Mesendoderm (in vitro differentiated cells): ENCODE measurements around the gene RNF213.

Experiments
- DNase-seq: peaks from one replicate; pipeline ENCODE4 v3.0.0; 2013
- H2AK5ac ChIP-seq: 2 replicates; pipeline ENCODE4 v1.6.1; 2013; ENCODE audit warnings: low read length, inconsistent platforms
- H2BK120ac ChIP-seq: 2 replicates; pipeline ENCODE4 v1.6.1; 2013; ENCODE audit warnings: low read depth, mild to moderate bottlenecking, low read length, moderate library complexity, mixed read lengths
- H2BK15ac ChIP-seq: replicated peaks from 2 replicates; pipeline ENCODE4 v1.6.1; 2013; ENCODE audit warnings: low read depth, mild to moderate bottlenecking, moderate library complexity
- H2BK5ac ChIP-seq: 2 replicates; pipeline ENCODE4 v1.6.1; 2013; ENCODE audit warnings: low read length, inconsistent platforms
- H3K18ac ChIP-seq: 2 replicates; pipeline ENCODE4 v1.6.1; 2013; ENCODE audit warnings: mild to moderate bottlenecking, low read length, mixed read lengths
- H3K23ac ChIP-seq: one replicate; pipeline ENCODE4 v1.6.1; 2013; ENCODE audit warnings: low read length
- H3K27ac ChIP-seq: 2 replicates; pipeline ENCODE4 v1.5.1; 2013; ENCODE audit warnings: low read depth, mild to moderate bottlenecking, inconsistent platforms, low read length, moderate library complexity
- H3K27me3 ChIP-seq: 2 replicates; pipeline ENCODE4 v1.6.1; 2013; ENCODE audit warnings: low read length, control low read depth, mild to moderate bottlenecking, inconsistent platforms; ENCODE audit not compliant: insufficient read depth, poor library complexity
- H3K36me3 ChIP-seq: 2 replicates; pipeline ENCODE4 v1.6.1; 2013; ENCODE audit warnings: low read length, inconsistent platforms; ENCODE audit not compliant: control insufficient read depth, insufficient read depth
- H3K4ac ChIP-seq: one replicate; pipeline ENCODE4 v1.6.1; 2013; ENCODE audit warnings: low read depth, mild to moderate bottlenecking, low read length, moderate library complexity
- H3K4me1 ChIP-seq: 2 replicates; pipeline ENCODE4 v1.6.1; 2013; ENCODE audit warnings: low read depth, low read length, inconsistent platforms; ENCODE audit not compliant: control insufficient read depth
- H3K4me2 ChIP-seq: 2 replicates; pipeline ENCODE4 v1.6.1; 2013; ENCODE audit warnings: low read length
- H3K4me3 ChIP-seq: 2 replicates; pipeline ENCODE4 v1.5.1; 2013; ENCODE audit warnings: mild to moderate bottlenecking, low read length
- H3K56ac ChIP-seq: one replicate; pipeline ENCODE4 v1.6.1; 2013; ENCODE audit warnings: low read length
- H3K79me1 ChIP-seq: 2 replicates; pipeline ENCODE4 v1.6.1; 2013; ENCODE audit warnings: low read length, inconsistent platforms
- H3K79me2 ChIP-seq: 2 replicates; pipeline ENCODE4 v1.6.1; 2013; ENCODE audit warnings: mild to moderate bottlenecking, low read length; ENCODE audit not compliant: control insufficient read depth, insufficient read depth
- H3K9ac ChIP-seq: 2 replicates; pipeline ENCODE4 v1.6.1; 2013; ENCODE audit warnings: low read length, inconsistent platforms
- H4K5ac ChIP-seq: one replicate; pipeline ENCODE4 v1.6.1; 2013; ENCODE audit warnings: low read length
- H4K8ac ChIP-seq: one replicate; pipeline ENCODE4 v1.6.1; 2013; ENCODE audit warnings: low read depth, mild to moderate bottlenecking, control low read depth, low read length, moderate library complexity
- WGBS: extraction: QIAGEN DNeasy Blood & Tissue Kit; methylation state at CpG from one replicate; pipeline ENCODE4 v1.1.7; 2013; ENCODE audit warnings: low lambda C conversion rate, missing lambda C conversion rate; ENCODE audit not compliant: insufficient coverage; ENCODE audit errors: extremely low coverage; 5-methylcytosine and 5-hydroxymethylcytosine counted together

RNF213 gene

DNA sequence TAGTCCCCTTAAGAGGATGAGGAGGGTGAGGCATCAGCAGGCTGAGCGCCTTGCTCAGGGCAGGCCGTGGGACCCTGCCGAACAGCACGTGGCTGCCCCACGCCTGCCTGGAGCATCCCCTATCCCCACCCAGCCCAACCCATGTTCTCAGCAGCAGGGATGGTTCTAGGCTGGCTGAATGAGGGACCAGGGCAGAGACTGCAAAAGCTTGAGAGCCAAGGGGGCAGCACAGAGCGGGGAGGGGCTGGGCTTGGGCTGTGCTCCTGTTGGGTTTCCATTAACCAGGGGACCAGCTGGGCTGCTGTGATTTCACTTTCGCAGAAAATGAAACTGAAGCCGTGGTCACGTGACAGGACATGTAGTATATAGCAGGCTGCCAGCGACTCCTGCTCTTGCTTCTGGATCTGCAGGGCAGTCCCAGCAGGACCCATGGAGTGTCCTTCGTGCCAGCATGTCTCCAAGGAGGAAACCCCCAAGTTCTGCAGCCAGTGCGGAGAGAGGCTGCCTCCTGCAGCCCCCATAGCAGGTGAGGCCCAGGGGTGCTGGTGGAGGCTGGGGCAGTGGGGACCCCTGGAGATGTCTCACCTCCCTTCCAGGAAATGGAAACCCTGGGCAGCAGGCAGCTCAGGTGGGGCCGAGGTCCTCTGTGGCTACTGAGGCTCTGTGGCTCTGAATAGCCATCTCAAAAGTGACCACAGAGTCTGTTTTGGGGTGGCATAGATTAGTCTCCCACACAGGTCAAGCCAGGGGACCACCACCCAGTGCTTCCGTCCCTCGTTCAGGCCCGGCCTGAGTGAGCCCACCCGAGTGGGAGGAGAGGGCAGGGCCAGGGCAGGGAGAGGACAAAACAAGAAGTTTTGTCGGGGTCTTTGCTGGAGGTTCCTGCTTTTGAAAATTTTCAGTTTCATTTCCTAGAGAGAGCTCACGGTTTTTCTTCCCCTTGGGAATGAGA, 2.9 kb downstream of the RNF213 start:
- Histone ChIP-seq H2BK15ac (no peak overlapping the region), H3K27ac (no peak overlapping the region), H2AK5ac (no peak overlapping the region), H4K8ac (no peak overlapping the region), H3K79me1 (peaks cover 4% of the 10 kb centered on the region), H3K4me1 (peaks cover 7% of the 10 kb centered on the region), H3K4me2 (no peak overlapping the region), H3K36me3 (no peaks in the 10 kb centered on the region), H3K4me3 (no peak overlapping the region), H3K56ac (peak overlapping the region; percentile 46), H2BK5ac (no peak overlapping the region), H3K23ac (peak overlapping the region; percentile 24), H3K79me2 (no peaks in the 10 kb centered on the region), H4K5ac (no peak overlapping the region), H3K9ac (peak overlapping the region; percentile 19), H2BK120ac (no peak overlapping the region), H3K27me3 (no peaks in the 10 kb centered on the region), H3K4ac (no peak overlapping the region), H3K18ac (no peak overlapping the region)
- peak; percentile 51 for DNase-seq
- no CpG with 5 or more reads among the region's 19 CpGs for WGBS

DNA sequence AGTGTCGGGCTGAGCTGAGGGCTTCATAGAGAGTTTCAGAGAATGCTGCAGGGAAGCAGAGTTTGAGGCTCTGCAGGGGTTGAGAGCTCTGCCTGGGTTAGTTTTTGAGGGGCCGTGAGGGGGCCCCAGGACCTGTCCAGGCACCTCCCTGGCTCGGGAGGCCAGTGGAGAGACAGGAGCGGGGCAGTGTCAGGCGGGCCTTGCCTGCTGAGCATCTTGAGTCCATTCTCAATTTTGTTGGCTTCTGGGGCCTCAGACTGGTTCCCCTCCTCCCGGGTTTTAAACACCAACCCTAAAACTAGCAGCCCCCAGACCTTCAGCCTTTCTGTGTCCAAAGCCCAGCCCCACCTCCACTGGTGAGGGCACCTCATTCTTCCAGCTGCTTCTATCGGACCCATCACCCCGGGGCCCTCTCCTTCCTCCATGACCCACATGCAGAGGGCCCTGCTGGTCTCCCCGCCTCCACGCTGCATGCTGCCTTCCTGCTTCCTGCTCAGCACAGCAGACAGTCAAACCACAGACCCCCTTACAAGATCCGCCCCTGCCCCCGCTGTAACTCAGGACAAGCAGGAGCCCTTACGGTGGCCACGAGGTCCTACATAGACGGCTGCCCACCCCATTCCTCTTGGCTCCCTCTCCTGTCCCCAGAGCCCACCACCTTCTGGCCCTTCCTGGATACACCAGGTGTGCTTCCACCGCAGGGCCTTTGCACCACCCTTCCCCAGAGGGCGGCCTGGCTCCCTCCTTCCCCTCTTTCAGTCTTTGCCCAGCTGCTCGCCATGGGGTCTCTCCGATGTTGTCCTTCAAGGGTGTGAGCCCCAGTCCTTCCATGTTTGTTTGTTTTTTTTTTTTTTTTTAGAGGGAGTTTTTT, 3.8 kb downstream of the RNF213 start:
- H3K56ac ChIP-seq: peak overlapping the region; percentile 42
- H3K4me3 ChIP-seq: no peak overlapping the region
- DNase-seq: no peak
- H3K4me1 ChIP-seq: peaks cover 6% of the 10 kb centered on the region
- H3K4ac ChIP-seq: no peak overlapping the region
- no peak overlapping the region for H3K27ac ChIP-seq
- H3K18ac ChIP-seq: no peak overlapping the region
- H3K9ac ChIP-seq: no peak overlapping the region
- no peak overlapping the region for H2BK5ac ChIP-seq
- H3K27me3 ChIP-seq: no peaks in the 10 kb centered on the region
- WGBS: no CpG with 5 or more reads among the region's 19 CpGs
- no peak overlapping the region for H2BK15ac ChIP-seq
- H3K79me2 ChIP-seq: no peaks in the 10 kb centered on the region
- H3K23ac ChIP-seq: no peak overlapping the region
- peaks cover 4% of the 10 kb centered on the region for H3K79me1 ChIP-seq
- no peak overlapping the region for H2AK5ac ChIP-seq
- H2BK120ac ChIP-seq: no peak overlapping the region
- H3K4me2 ChIP-seq: no peak overlapping the region
- no peak overlapping the region for H4K8ac ChIP-seq
- no peak overlapping the region for H4K5ac ChIP-seq
- H3K36me3 ChIP-seq: no peaks in the 10 kb centered on the region

DNA sequence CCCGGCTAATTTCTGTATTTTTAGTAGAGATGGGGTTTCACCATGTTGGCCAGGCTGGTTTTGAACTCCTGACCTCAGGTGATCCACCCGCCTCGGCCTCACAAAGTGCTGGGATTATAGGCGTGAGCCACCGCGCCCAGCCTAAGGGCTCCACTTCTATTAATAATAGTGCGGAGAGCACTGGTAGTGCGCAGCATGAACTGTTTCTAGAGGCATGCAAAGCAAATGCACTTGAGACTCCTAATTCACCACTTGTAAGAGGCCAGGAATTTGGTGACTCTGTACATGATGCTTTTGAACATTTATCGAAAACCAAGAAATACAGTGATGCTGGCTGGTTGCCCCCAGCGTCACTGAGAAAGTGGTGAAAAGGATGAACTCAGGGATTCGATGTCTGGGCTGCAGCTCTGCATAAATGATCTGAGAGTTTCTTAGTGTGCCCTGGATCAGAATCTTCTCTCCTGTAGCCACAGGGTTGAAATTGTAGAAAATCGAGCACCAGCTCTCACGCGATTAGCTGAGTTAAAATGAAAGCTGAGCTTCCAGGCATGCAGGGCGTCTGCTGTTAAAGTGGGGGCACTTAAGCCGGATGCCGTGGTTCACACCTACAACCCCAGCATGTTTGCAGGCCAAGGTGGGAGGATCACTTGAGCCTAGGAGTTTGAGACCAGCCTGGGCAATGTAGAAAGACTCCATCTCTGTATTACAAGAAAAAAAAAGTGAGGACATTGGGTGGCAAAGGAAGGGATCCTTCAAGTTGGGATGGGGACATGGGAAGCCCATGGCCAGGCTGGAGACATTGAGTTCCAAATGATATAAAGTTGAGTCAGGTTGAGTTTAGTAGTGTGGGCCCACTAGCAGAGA, 4.8 kb downstream of the RNF213 start:
- H3K4ac ChIP-seq: no peak overlapping the region
- H3K27ac ChIP-seq: no peak overlapping the region
- no peaks in the 10 kb centered on the region for H3K27me3 ChIP-seq
- no peak overlapping the region for H4K5ac ChIP-seq
- no CpG with 5 or more reads among the region's 17 CpGs for WGBS
- no peak overlapping the region for H2AK5ac ChIP-seq
- H4K8ac ChIP-seq: no peak overlapping the region
- no peaks in the 10 kb centered on the region for H3K36me3 ChIP-seq
- no peak overlapping the region for H3K9ac ChIP-seq
- no peak overlapping the region for H2BK15ac ChIP-seq
- H3K4me2 ChIP-seq: no peak overlapping the region
- H3K79me1 ChIP-seq: peaks cover 4% of the 10 kb centered on the region
- no peak for DNase-seq
- H3K4me3 ChIP-seq: no peak overlapping the region
- no peak overlapping the region for H2BK120ac ChIP-seq
- peaks cover 9% of the 10 kb centered on the region for H3K4me1 ChIP-seq
- no peak overlapping the region for H3K18ac ChIP-seq
- H3K56ac ChIP-seq: no peak overlapping the region
- H2BK5ac ChIP-seq: no peak overlapping the region
- no peak overlapping the region for H3K23ac ChIP-seq
- H3K79me2 ChIP-seq: no peaks in the 10 kb centered on the region

DNA sequence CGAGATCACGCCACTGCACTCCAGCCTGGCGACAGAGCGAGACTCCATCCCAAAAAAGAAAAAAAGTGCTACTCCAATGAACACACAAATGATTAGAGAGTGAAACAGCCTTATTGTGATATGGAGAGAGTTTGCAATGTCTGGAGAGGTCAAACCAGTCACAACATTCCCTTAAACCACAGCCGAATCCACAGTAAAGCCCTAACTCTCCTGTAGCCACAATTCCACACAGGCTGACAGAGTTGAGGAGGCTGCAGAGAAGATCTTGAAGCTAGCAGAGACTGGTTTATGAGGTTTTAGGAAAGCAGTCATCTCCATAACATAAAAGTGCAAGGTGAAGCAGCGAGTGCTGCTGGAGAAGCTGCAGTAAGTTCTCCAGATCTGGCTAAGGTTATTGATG, 6.7 kb downstream of the RNF213 start:
- Histone ChIP-seq H3K79me2 (no peaks in the 10 kb centered on the region), H3K4me3 (no peak overlapping the region), H2BK120ac (no peak overlapping the region), H3K27me3 (no peaks in the 10 kb centered on the region), H3K18ac (no peak overlapping the region), H4K5ac (no peak overlapping the region), H3K27ac (no peak overlapping the region), H3K23ac (no peak overlapping the region), H2BK15ac (no peak overlapping the region), H3K4me2 (no peak overlapping the region), H2AK5ac (no peak overlapping the region), H3K4me1 (peaks cover 7% of the 10 kb centered on the region), H3K79me1 (no peaks in the 10 kb centered on the region), H4K8ac (no peak overlapping the region), H2BK5ac (no peak overlapping the region), H3K4ac (no peak overlapping the region), H3K36me3 (no peaks in the 10 kb centered on the region), H3K9ac (no peak overlapping the region), H3K56ac (no peak overlapping the region)
- DNase-seq: no peak
- no CpG with 5 or more reads among the region's 6 CpGs for WGBS

DNA sequence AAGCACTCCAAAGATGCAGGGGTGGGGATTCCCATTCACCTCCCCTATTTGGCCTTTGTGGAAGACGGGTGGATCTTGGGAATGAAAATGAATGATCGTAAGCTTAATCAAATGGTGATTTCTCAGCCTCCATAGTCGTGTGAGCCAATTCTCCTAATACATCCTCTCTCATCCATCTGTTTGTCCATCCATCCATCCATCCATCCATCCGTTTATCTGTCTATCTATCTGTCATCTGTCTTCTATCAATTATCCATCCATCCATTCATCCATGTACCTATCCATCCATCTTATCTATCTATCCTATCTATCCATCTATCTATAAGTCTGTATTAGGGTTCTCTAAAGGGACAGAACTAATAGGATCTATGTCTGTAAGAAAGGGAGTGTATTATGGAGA, 7.8 kb downstream of the RNF213 start:
- H2BK120ac ChIP-seq: no peak overlapping the region
- peaks cover 7% of the 10 kb centered on the region for H3K4me1 ChIP-seq
- no peaks in the 10 kb centered on the region for H3K79me2 ChIP-seq
- no peak for DNase-seq
- no peak overlapping the region for H2BK15ac ChIP-seq
- no peaks in the 10 kb centered on the region for H3K36me3 ChIP-seq
- no CpG with 5 or more reads among the region's 4 CpGs for WGBS
- no peak overlapping the region for H2BK5ac ChIP-seq
- no peaks in the 10 kb centered on the region for H3K79me1 ChIP-seq
- H4K8ac ChIP-seq: no peak overlapping the region
- no peak overlapping the region for H4K5ac ChIP-seq
- H3K18ac ChIP-seq: no peak overlapping the region
- no peaks in the 10 kb centered on the region for H3K27me3 ChIP-seq
- no peak overlapping the region for H3K4me2 ChIP-seq
- H3K27ac ChIP-seq: no peak overlapping the region
- H3K4me3 ChIP-seq: no peak overlapping the region
- no peak overlapping the region for H3K23ac ChIP-seq
- no peak overlapping the region for H2AK5ac ChIP-seq
- H3K9ac ChIP-seq: no peak overlapping the region
- H3K4ac ChIP-seq: no peak overlapping the region
- H3K56ac ChIP-seq: no peak overlapping the region
